COR-L47 (cell line): ENCODE measurements around the gene ARHGAP20.

ENCODE experiments used
- DNase-seq: peaks from one replicate; lab custom pipeline; 2025; lab: John Stamatoyannopoulos, UW

Gene ARHGAP20

GRCh38 chr11:110711776-110712658 is at the start of gene ARHGAP20:
Gene ARHGAP20 (minus strand): TSS chr11:110712437. CDS start chr11:110712231, 206 bp downstream.
- DNase-seq = peak; percentile 48

GRCh38 chr11:110761991-110762390 is 49.8 kb upstream of the ARHGAP20 start:
- DNase-seq = no peak

- no peak for DNase-seq
These were observed 48.9 kb upstream of the ARHGAP20 start for GRCh38 chr11:110761131-110761530.

- no peak for DNase-seq
These were observed 47.7 kb upstream of the ARHGAP20 start for GRCh38 chr11:110759972-110760381.

- no peak for DNase-seq
These were observed 45.9 kb upstream of the ARHGAP20 start for GRCh38 chr11:110757962-110758755.

GRCh38 chr11:110757066-110757465 is 44.8 kb upstream of the ARHGAP20 start:
- no peak for DNase-seq

GRCh38 chr11:110755941-110756340 is 43.7 kb upstream of the ARHGAP20 start:
- no peak for DNase-seq

GRCh38 chr11:110752890-110753289 is 40.7 kb upstream of the ARHGAP20 start:
- DNase-seq = no peak

- DNase-seq = no peak
These were observed 37.9 kb upstream of the ARHGAP20 start for GRCh38 chr11:110750100-110750499.

GRCh38 chr11:110747531-110747930 is 35.3 kb upstream of the ARHGAP20 start:
- DNase-seq = no peak

GRCh38 chr11:110738641-110739040 is 26.4 kb upstream of the ARHGAP20 start:
- DNase-seq = no peak

GRCh38 chr11:110737593-110737992 is 25.4 kb upstream of the ARHGAP20 start:
- DNase-seq = no peak

- no peak for DNase-seq
These were observed 23.9 kb upstream of the ARHGAP20 start for GRCh38 chr11:110736171-110736553.

GRCh38 chr11:110735455-110736170 is 23.4 kb upstream of the ARHGAP20 start:
- no peak for DNase-seq

GRCh38 chr11:110734790-110735189 is 22.6 kb upstream of the ARHGAP20 start:
- no peak for DNase-seq

GRCh38 chr11:110730773-110731172 is 18.5 kb upstream of the ARHGAP20 start:
- DNase-seq = no peak

GRCh38 chr11:110728883-110729282 is 16.6 kb upstream of the ARHGAP20 start:
- DNase-seq = no peak

GRCh38 chr11:110728476-110728875 is 16.2 kb upstream of the ARHGAP20 start:
- DNase-seq = no peak

- DNase-seq = no peak
These were observed 12.1 kb upstream of the ARHGAP20 start for GRCh38 chr11:110724358-110724757.

- DNase-seq = no peak
These were observed 8.4 kb upstream of the ARHGAP20 start for GRCh38 chr11:110720431-110721275.

GRCh38 chr11:110716361-110716760 is 4.1 kb upstream of the ARHGAP20 start:
- DNase-seq = no peak
